K562 (cell line): Measurements from ENCODE around the gene CCSAP. TPM values are rescaled to one million over a fixed set of nuclear protein-coding genes. Genes with fewer than 3 reads are reported as not detected.

Source experiments
- ATAC-seq: fragments of 200-7000 bp; cut with Tn5 transposase; 3 replicates; pipeline ENCODE4 v1.9.1; 2020; ENCODE audit warnings: moderate library complexity
- BruUV-seq: library from RNA; stranded (reverse); fragments of 400-500 nt; replicated peaks from 2 replicates; lab custom pipeline; 2021; lab: Mats Ljungman, UMichigan
- CTCF ChIA-PET: fragments of 300-600 bp; formaldehyde crosslinking; extraction: SDS; loops from one replicate; lab custom pipeline; 2021; ENCODE audit warnings: low intra/inter-chr PET ratio; lab: Yijun Ruan, JAX
- POLR2A ChIA-PET: fragments of 300-600, 350-650 bp; sonication (Branson Sonifier 250); formaldehyde crosslinking; extraction: SDS; loops from one replicate; lab custom pipeline; 2021; ENCODE audit warnings: antibody characterized with exemption, inconsistent platforms; lab: Yijun Ruan, JAX
- DNase-seq, 4 experiments: peaks; one replicate each; pipeline versions ENCODE4 v3.0.0 to v3.0.0-alpha.2; 2011 to 2018; ENCODE audit warnings: low spot score in 3 of 4, mixed read lengths in 3 of 4; ENCODE audit errors: extremely low read depth in 1 of 4
- FAIRE-seq: peaks from 2 replicates; lab custom pipeline; 2011; peaks lifted over from hg19 to GRCh38; lab: Jason Lieb, UNC
- H2AFZ ChIP-seq: 2 replicates; pipeline ENCODE4 v1.6.0; 2011; ENCODE audit warnings: low read depth, low read length, control low read depth, inconsistent platforms
- H3K27ac ChIP-seq: fragments of 200-600 bp; 3 replicates; pipeline ENCODE4 v1.8.0; 2011; ENCODE audit warnings: low read depth, mild to moderate bottlenecking, control low read depth, inconsistent platforms, low read length, moderate library complexity, mixed read lengths; ENCODE audit errors: extremely low read depth
- H3K27me3 ChIP-seq, 2 experiments: fragments of 300-600 bp in 1 of 2; 2 replicates in 1 of 2; 3 replicates in 1 of 2; pipeline versions ENCODE4 v1.6.0 to v1.8.0; 2011; ENCODE audit warnings: inconsistent platforms in 2 of 2, low read length in 2 of 2, mild to moderate bottlenecking in 1 of 2, mixed read lengths in 1 of 2, moderate library complexity in 1 of 2; ENCODE audit not compliant: control insufficient read depth in 2 of 2, insufficient read depth in 2 of 2
- H3K36me3 ChIP-seq: fragments of 300-600 bp; 3 replicates; pipeline ENCODE4 v1.8.0; 2011; ENCODE audit warnings: mild to moderate bottlenecking, low read length, inconsistent platforms; ENCODE audit not compliant: control insufficient read depth, insufficient read depth
- H3K4me1 ChIP-seq, 2 experiments: fragments of 200-600 bp in 1 of 2; replicated peaks in 1 of 2; 2 replicates in 1 of 2; 3 replicates in 1 of 2; pipeline versions ENCODE4 v1.5.1 to v1.8.0; 2011; ENCODE audit warnings: inconsistent platforms in 2 of 2, low read length in 2 of 2, mild to moderate bottlenecking in 1 of 2, mixed read lengths in 1 of 2, moderate library complexity in 1 of 2; ENCODE audit not compliant: control insufficient read depth in 2 of 2, insufficient read depth in 2 of 2
- H3K4me2 ChIP-seq: 2 replicates; pipeline ENCODE4 v1.6.1; 2011; ENCODE audit warnings: low read length, control low read depth, inconsistent platforms, mixed read lengths; ENCODE audit not compliant: insufficient read depth
- H3K4me3 ChIP-seq: fragments of 200-600 bp; sonication (generic), shearing (Covaris generic); 2 replicates; pipeline ENCODE4 v1.5.1; 2016; ENCODE audit warnings: control low read depth, inconsistent platforms
- H3K79me2 ChIP-seq: fragments of 200-600 bp; 3 replicates; pipeline ENCODE4 v1.8.0; 2011; ENCODE audit warnings: low read length, inconsistent platforms; ENCODE audit not compliant: control insufficient read depth, insufficient read depth
- H3K9ac ChIP-seq, 2 experiments: 2 replicates each; pipeline versions ENCODE4 v1.6.0 to v1.6.1; 2011; ENCODE audit warnings: low read depth in 2 of 2, low read length in 2 of 2, control low read depth in 1 of 2, inconsistent platforms in 1 of 2, mild to moderate bottlenecking in 1 of 2, mixed read lengths in 1 of 2; ENCODE audit not compliant: insufficient read depth in 1 of 2
- H3K9me1 ChIP-seq: one replicate; pipeline ENCODE4 v1.6.0; 2011; ENCODE audit warnings: inconsistent platforms, mild to moderate bottlenecking, low read length, moderate library complexity; ENCODE audit not compliant: control insufficient read depth, insufficient read depth
- H3K9me3 ChIP-seq: replicated peaks from 2 replicates; pipeline ENCODE4 v1.5.1; 2011; ENCODE audit warnings: low read depth, low read length, inconsistent platforms; ENCODE audit not compliant: control insufficient read depth, insufficient read depth
- H4K20me1 ChIP-seq: replicated peaks from 2 replicates; pipeline ENCODE4 v1.6.1; 2011; ENCODE audit warnings: low read length, inconsistent platforms, mixed read lengths; ENCODE audit not compliant: control insufficient read depth, insufficient read depth
- DACH1 ChIP-seq: fragments of 450-650 bp; IDR thresholded peaks from 2 replicates; pipeline ENCODE4 v1.6.1; 2018; ENCODE audit not compliant: partially characterized antibody
- SIRT6 ChIP-seq: IDR thresholded peaks from one replicate; pipeline ENCODE4 v1.6.1; 2012; ENCODE audit warnings: low read depth, mild to moderate bottlenecking, control low read depth, inconsistent platforms, low read length, moderate library complexity
- ZBTB9 ChIP-seq: fragments of 450-650 bp; formaldehyde crosslinking; IDR thresholded peaks from 2 replicates; pipeline ENCODE4 v1.4.0; 2020; ENCODE audit warnings: mild to moderate bottlenecking, moderate library complexity
- WGBS: fragments of 100-300 bp; shearing (Covaris generic); methylation state at CpG from one replicate; pipeline ENCODE4 v1.1.6; 2016; ENCODE audit warnings: low coverage, mixed read lengths; ENCODE audit not compliant: insufficient coverage; ENCODE audit errors: missing lambda C conversion rate; 5-methylcytosine and 5-hydroxymethylcytosine counted together
- in situ Hi-C: fragments of 300-500 bp; cut with MboI; formaldehyde crosslinking; loops from 4 replicates; pipeline ENCODE4 v1.15.0; 2018; ENCODE audit warnings: inconsistent platforms, mixed read lengths
- intact Hi-C: fragments of 100-400 bp; cut with micrococcal nuclease; formaldehyde crosslinking; loops from 2 replicates; pipeline ENCODE4 v1.14.2; 2022
- polyA plus RNA-seq, 8 experiments: library from polyadenylated mRNA; depleted of rRNA in 4 of 8; stranded (reverse) in 5 of 8; unstranded in 3 of 8; fragments of >200 nt; fragmentation: Nextera tagmentation in 2 of 8; fragmentation: Illumina TruSeq in 1 of 8; extraction: Ambion mirVana in 2 of 8; extraction: Trizol in 1 of 8; gene quantifications; 2 replicates each; pipeline versions ENCODE4 v1.2.1 to v1.2.3, GENCODE V29; 2011 to 2014; ENCODE audit warnings: inconsistent platforms in 1 of 8, missing spikeins in 1 of 8
- total RNA-seq, 7 experiments: library from RNA; depleted of rRNA in 6 of 7; stranded (reverse); fragments of >200 nt in 6 of 7; fragmentation: Illumina TruSeq in 2 of 7; extraction: Trizol in 2 of 7; gene quantifications; 2 replicates each; pipeline versions ENCODE4 v1.2.1 to v1.2.3, GENCODE V29; 2011 to 2021; ENCODE audit warnings: low replicate concordance in 1 of 7

CCSAP gene
- total and polyA plus RNA-seq, 9 of the 15 experiments (the other 6 are each of a cell fraction or from before 2014, with no cell fraction given) = 3.6 to 15.9 (median 9.5) TPM

- no peak for TF ChIP-seq ZBTB9 (CRISPR knock-in tag)
Measured at GRCh38 chr1:229282295-229282823, 60.5 kb downstream of the CCSAP start (continued).

GRCh38 chr1:229281339-229281926, 61.4 kb downstream of the CCSAP start:
- Histone ChIP-seq H2AFZ (no peak overlapping the region), H3K4me3 (no peak overlapping the region), H3K9me1 (no peaks in the 10 kb centered on the region), H3K4me2 (peak overlapping the region; percentile 4; the same call in 1 of the 2 replicates), H3K9me3 (no peaks in the 10 kb centered on the region), H3K79me2 (peaks cover 91% of the 10 kb centered on the region), H3K9ac (no peak overlapping the region; a peak in 1 of 4 replicates), H3K27me3 (no peaks in the 10 kb centered on the region), H3K4me1 (peaks cover 7 to 40% of the 10 kb centered on the region in 2 experiments), H4K20me1 (peaks cover 7% of the 10 kb centered on the region), H3K36me3 (peaks cover 4% of the 10 kb centered on the region; the same call in 2 of the 3 replicates), H3K27ac (no peak overlapping the region)
- in situ Hi-C loops = no loop called here
- BruUV-seq = no TSS peak
- ChIA-PET POLR2A (interaction anchor here (1.0 to 1.1 kb wide), 3 partner anchors 9 to 226 kb away, joined by 3 to 6 read pairs (median 4); no protein-coding TSS in a partner anchor), CTCF (no interaction called here)
- TF ChIP-seq SIRT6 (no peak), DACH1 (peak; percentile 19)
- FAIRE-seq (no peak), DNase-seq (no peak), ATAC-seq (no peak)
- WGBS = 71% methylated on average over 1 of the region's 1 CpG
- intact Hi-C loops = no loop called here
